ENCODE data around the gene SP4. TPM values are rescaled to one million over a fixed set of nuclear protein-coding genes. Genes with fewer than 3 reads are reported as not detected.

The SP4 gene
- polyA plus RNA-seq, 1 experiment, result 1.7 TPM

GRCh38 chr7:21407796-21408480, 19.9 kb upstream of the SP4 start:
- ChIA-PET POLR2A (interaction anchor here (0.9 kb wide), 1 partner anchor 49 kb away, joined by 3 read pairs; no protein-coding TSS in a partner anchor), CTCF (interaction anchor here (1.3 kb wide), 1 partner anchor 675 kb away, joined by 4 read pairs; no protein-coding TSS in a partner anchor)
- Histone ChIP-seq H3K36me3 (ENCODE audit: control insufficient read depth, insufficient read depth, low read length) (no peaks in the 10 kb centered on the region), H3K27me3 (ENCODE audit: control insufficient read depth, insufficient read depth, low read length) (no peaks in the 10 kb centered on the region), H3K4me3 (ENCODE audit: low read depth, low read length) (no peak overlapping the region)
- TF ChIP-seq, protein P1, sequence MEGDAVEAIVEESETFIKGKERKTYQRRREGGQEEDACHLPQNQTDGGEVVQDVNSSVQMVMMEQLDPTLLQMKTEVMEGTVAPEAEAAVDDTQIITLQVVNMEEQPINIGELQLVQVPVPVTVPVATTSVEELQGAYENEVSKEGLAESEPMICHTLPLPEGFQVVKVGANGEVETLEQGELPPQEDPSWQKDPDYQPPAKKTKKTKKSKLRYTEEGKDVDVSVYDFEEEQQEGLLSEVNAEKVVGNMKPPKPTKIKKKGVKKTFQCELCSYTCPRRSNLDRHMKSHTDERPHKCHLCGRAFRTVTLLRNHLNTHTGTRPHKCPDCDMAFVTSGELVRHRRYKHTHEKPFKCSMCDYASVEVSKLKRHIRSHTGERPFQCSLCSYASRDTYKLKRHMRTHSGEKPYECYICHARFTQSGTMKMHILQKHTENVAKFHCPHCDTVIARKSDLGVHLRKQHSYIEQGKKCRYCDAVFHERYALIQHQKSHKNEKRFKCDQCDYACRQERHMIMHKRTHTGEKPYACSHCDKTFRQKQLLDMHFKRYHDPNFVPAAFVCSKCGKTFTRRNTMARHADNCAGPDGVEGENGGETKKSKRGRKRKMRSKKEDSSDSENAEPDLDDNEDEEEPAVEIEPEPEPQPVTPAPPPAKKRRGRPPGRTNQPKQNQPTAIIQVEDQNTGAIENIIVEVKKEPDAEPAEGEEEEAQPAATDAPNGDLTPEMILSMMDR (IDR thresholded peaks at IDR 0.05; ENCODE audit: insufficient read depth, low read depth, low read length), result no peak
- no peak for DNase-seq (ENCODE audit: low read depth)

GRCh38 chr7:21408481-21408820, 19.4 kb upstream of the SP4 start:
- Histone ChIP-seq H3K27me3 (ENCODE audit: control insufficient read depth, insufficient read depth, low read length) (no peaks in the 10 kb centered on the region), H3K36me3 (ENCODE audit: control insufficient read depth, insufficient read depth, low read length) (no peaks in the 10 kb centered on the region), H3K4me3 (ENCODE audit: low read depth, low read length) (no peak overlapping the region)
- ChIA-PET POLR2A (interaction anchor here (0.9 kb wide), 1 partner anchor 50 kb away, joined by 3 read pairs; no protein-coding TSS in a partner anchor), CTCF (interaction anchor here (1.3 kb wide), 1 partner anchor 675 kb away, joined by 4 read pairs; no protein-coding TSS in a partner anchor)
- no peak for DNase-seq (ENCODE audit: low read depth)
- TF ChIP-seq, protein P1 (IDR thresholded peaks at IDR 0.05; ENCODE audit: insufficient read depth, low read depth, low read length), result no peak

GRCh38 chr7:21412410-21412851, 15.5 kb upstream of the SP4 start:
- POLR2A ChIA-PET, result no interaction called here

DNA sequence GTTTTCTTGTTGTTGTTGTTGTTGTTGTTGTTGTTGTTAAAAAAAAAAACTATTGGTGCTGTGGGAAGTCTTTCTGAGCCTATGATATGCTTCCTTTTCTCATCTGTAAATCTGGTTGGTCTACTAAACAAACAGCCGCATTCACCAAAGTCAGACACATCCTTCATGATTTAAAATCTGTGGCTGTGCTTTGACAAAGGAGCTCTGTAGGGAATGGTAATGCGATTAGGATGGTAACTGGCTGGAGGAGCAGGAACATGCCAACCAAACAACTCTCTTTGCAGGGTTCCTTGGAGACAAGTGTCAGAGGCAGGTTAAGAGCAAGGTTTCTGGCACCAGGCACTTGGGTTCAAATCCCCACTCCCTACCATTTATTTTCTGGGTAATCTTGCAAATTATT, 14.9 kb upstream of the SP4 start:
- CTCF ChIA-PET, result interaction anchor here (1.4 kb wide), 1 partner anchor 10 kb away, joined by 5 read pairs; no protein-coding TSS in a partner anchor
- no peak for DNase-seq (ENCODE audit: low read depth)
- Histone ChIP-seq H3K36me3 (ENCODE audit: control insufficient read depth, insufficient read depth, low read length) (no peaks in the 10 kb centered on the region), H3K27me3 (ENCODE audit: control insufficient read depth, insufficient read depth, low read length) (no peaks in the 10 kb centered on the region), H3K4me3 (ENCODE audit: low read depth, low read length) (no peak overlapping the region)
- POLR2A ChIA-PET, result no interaction called here
- TF ChIP-seq, protein P1 (IDR thresholded peaks at IDR 0.05; ENCODE audit: insufficient read depth, low read depth, low read length), result no peak

More at GRCh38 chr7:21412410-21412851, 15.5 kb upstream of the SP4 start:
- CTCF ChIA-PET, result interaction anchor here (1.4 kb wide), 1 partner anchor 10 kb away, joined by 5 read pairs; no protein-coding TSS in a partner anchor
- Histone ChIP-seq H3K4me3 (ENCODE audit: low read depth, low read length) (no peak overlapping the region), H3K27me3 (ENCODE audit: control insufficient read depth, insufficient read depth, low read length) (no peaks in the 10 kb centered on the region), H3K36me3 (ENCODE audit: control insufficient read depth, insufficient read depth, low read length) (no peaks in the 10 kb centered on the region)
- TF ChIP-seq, protein P1 (IDR thresholded peaks at IDR 0.05; ENCODE audit: insufficient read depth, low read depth, low read length), result no peak
- DNase-seq (ENCODE audit: low read depth), result no peak

- ChIA-PET POLR2A (no interaction called here), CTCF (no interaction called here)
- no peaks in the 10 kb centered on the region for H3K36me3 ChIP-seq (ENCODE audit: control insufficient read depth, insufficient read depth, low read length)
- TF ChIP-seq, protein P1 (IDR thresholded peaks at IDR 0.05; ENCODE audit: insufficient read depth, low read depth, low read length), result no peak
- H3K4me3 ChIP-seq (ENCODE audit: low read depth, low read length), result no peak overlapping the region
- H3K27me3 ChIP-seq (ENCODE audit: control insufficient read depth, insufficient read depth, low read length), result no peaks in the 10 kb centered on the region
- no peak for DNase-seq (ENCODE audit: low read depth)
These were observed 14.4 kb upstream of the SP4 start for GRCh38 chr7:21413502-21413901.

Measured in BJ (cell line).